GM12865 (cell line): ENCODE data around the gene OGFOD3.
A peak's percentile ranks its signal among the peaks of the same experiment; 100 is the strongest.

Experiments used
- DNase-seq: peaks from one replicate; pipeline ENCODE4 v3.0.0; 2010; ENCODE audit warnings: low read depth
- H3K4me3 ChIP-seq: 2 replicates; pipeline ENCODE4 v1.5.1; 2011; ENCODE audit warnings: mild to moderate bottlenecking, low read depth, low read length, control low read depth
- CTCF ChIP-seq: IDR thresholded peaks from 2 replicates; pipeline ENCODE4 v1.5.1; 2011; ENCODE audit warnings: low read length, control low read depth, low read depth, inconsistent platforms; ENCODE audit not compliant: insufficient read depth; ENCODE audit errors: missing control alignments

Gene OGFOD3

GRCh38 chr17:82436601-82437324, 18.4 kb upstream of the OGFOD3 start:
- TF ChIP-seq CTCF, result no peak
- no peak overlapping the region for H3K4me3 ChIP-seq
- no peak for DNase-seq

- H3K4me3 ChIP-seq, result no peak overlapping the region
- TF ChIP-seq CTCF, result no peak
- DNase-seq, result no peak
Observed at GRCh38 chr17:82435601-82436583, 17.5 kb upstream of the OGFOD3 start.

- H3K4me3 ChIP-seq, result no peak overlapping the region
- no peak for TF ChIP-seq CTCF
- no peak for DNase-seq
Observed at GRCh38 chr17:82435103-82435502, 16.7 kb upstream of the OGFOD3 start.

- no peak overlapping the region for H3K4me3 ChIP-seq
- DNase-seq, result peak; percentile 54
- TF ChIP-seq CTCF, result no peak
Observed at GRCh38 chr17:82434216-82434565, 15.8 kb upstream of the OGFOD3 start.

- no peak overlapping the region for H3K4me3 ChIP-seq
- TF ChIP-seq CTCF, result no peak
- DNase-seq, result no peak
Observed at GRCh38 chr17:82433560-82434215, 15.3 kb upstream of the OGFOD3 start.

- DNase-seq, result no peak
Observed at GRCh38 chr17:82432017-82432416, 13.6 kb upstream of the OGFOD3 start.

More at GRCh38 chr17:82432017-82432416, 13.6 kb upstream of the OGFOD3 start:
- no peak for TF ChIP-seq CTCF
- H3K4me3 ChIP-seq, result no peak overlapping the region
